Measurements from ENCODE around the gene TMEM212. TPM values are rescaled to one million over a fixed set of nuclear protein-coding genes. Genes with fewer than 3 reads are reported as not detected.
A peak's percentile ranks its signal among the peaks of the same experiment; 100 is the strongest.

TMEM212 gene
- total and polyA plus RNA-seq, 2 donors (not counting 3 experiments of a cell fraction or from before 2014, with no cell fraction given): not detected

DNA sequence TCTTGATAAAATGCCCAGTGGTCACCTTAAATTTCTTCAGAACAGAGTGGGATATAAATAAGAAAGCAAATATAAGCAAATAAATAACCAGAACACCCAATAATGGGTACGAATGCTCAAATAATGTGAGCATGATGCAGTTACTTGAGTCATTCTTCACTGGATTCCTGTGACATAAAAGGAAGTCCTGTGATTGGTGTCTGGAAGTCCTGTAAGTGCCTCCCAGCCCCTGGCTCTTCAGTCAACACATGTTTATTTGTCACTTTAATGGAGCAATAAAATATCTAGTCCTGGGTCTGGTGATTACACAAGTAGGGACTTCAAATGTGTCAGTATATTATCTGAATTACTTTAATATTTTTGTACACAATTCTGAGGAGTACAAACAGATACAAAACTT, 30.4 kb downstream of the TMEM212 start:
- H3K9me1 ChIP-seq (replicated peaks; ENCODE audit: control insufficient read depth, extremely low read depth, insufficient read depth, low read length): no peaks in the 10 kb centered on the region
- no TSS peak for BruUV-seq (replicated peaks)
- peak; percentile 46 for TF ChIP-seq FOS (IDR thresholded peaks at IDR 0.05; ENCODE audit: borderline replicate concordance, insufficient read depth, low read length)
- TF ChIP-seq, protein P1, sequence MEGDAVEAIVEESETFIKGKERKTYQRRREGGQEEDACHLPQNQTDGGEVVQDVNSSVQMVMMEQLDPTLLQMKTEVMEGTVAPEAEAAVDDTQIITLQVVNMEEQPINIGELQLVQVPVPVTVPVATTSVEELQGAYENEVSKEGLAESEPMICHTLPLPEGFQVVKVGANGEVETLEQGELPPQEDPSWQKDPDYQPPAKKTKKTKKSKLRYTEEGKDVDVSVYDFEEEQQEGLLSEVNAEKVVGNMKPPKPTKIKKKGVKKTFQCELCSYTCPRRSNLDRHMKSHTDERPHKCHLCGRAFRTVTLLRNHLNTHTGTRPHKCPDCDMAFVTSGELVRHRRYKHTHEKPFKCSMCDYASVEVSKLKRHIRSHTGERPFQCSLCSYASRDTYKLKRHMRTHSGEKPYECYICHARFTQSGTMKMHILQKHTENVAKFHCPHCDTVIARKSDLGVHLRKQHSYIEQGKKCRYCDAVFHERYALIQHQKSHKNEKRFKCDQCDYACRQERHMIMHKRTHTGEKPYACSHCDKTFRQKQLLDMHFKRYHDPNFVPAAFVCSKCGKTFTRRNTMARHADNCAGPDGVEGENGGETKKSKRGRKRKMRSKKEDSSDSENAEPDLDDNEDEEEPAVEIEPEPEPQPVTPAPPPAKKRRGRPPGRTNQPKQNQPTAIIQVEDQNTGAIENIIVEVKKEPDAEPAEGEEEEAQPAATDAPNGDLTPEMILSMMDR (IDR thresholded peaks at IDR 0.05; ENCODE audit: extremely low read depth in 1 of 2, insufficient read depth in 1 of 2, low read depth in 1 of 2, low read length in 2 of 2): no peak
- peak; percentile 30 for TF ChIP-seq JUN (IDR thresholded peaks at IDR 0.05; ENCODE audit: borderline replicate concordance, insufficient read depth, insufficient read length, low read depth)
- no peaks in the 10 kb centered on the region for H3K9me3 ChIP-seq (replicated peaks; ENCODE audit: control insufficient read depth, insufficient read depth, low read length)
- DNase-seq (ENCODE audit: low read depth, low spot score) (peak; percentile 68), FAIRE-seq (peak; percentile 42)
- no peaks in the 10 kb centered on the region for H3K79me2 ChIP-seq (ENCODE audit: control insufficient read depth, insufficient read depth, low read length)
- H3K4me3 ChIP-seq (replicated peaks in 1 of 3; ENCODE audit: insufficient read depth in 1 of 3, low read depth in 1 of 3, low read length in 3 of 3): no peak overlapping the region
- H3K27ac ChIP-seq (ENCODE audit: insufficient read depth, low read depth, low read length): peak overlapping the region; percentile 97
- H3K4me2 ChIP-seq (ENCODE audit: insufficient read depth, low read length): peak overlapping the region; percentile 66
- no peak overlapping the region for H2AFZ ChIP-seq (ENCODE audit: low read depth, low read length)
- no peaks in the 10 kb centered on the region for H4K20me1 ChIP-seq (replicated peaks; ENCODE audit: control insufficient read depth, extremely low read depth, insufficient read depth, low read length)
- ChIA-PET POLR2A (interaction anchor here (1.3 kb wide), 1 partner anchor 40 kb away, joined by 4 read pairs; no protein-coding TSS in a partner anchor), CTCF (no interaction called here)
- intact Hi-C loops (cut with micrococcal nuclease): no loop called here
- H3K4me1 ChIP-seq (ENCODE audit: control insufficient read depth, extremely low read depth, insufficient read depth, low read length): peaks cover 52% of the 10 kb centered on the region
- H3K9ac ChIP-seq (replicated peaks; ENCODE audit: extremely low read depth, insufficient read depth, low read length): peak overlapping the region; percentile 83
- H3K36me3 ChIP-seq (ENCODE audit: control insufficient read depth in 2 of 2, extremely low read depth in 1 of 2, insufficient read depth in 2 of 2, low read length in 2 of 2): no peaks in the 10 kb centered on the region
- dilution Hi-C loops (cut with MboI; ENCODE audit: extremely low pct_ligation_motif_present, low sequenced_read_pairs): no loop called here
- H3K27me3 ChIP-seq (ENCODE audit: control insufficient read depth in 2 of 2, insufficient read depth in 2 of 2, low read length in 2 of 2): no peaks in the 10 kb centered on the region

DNA sequence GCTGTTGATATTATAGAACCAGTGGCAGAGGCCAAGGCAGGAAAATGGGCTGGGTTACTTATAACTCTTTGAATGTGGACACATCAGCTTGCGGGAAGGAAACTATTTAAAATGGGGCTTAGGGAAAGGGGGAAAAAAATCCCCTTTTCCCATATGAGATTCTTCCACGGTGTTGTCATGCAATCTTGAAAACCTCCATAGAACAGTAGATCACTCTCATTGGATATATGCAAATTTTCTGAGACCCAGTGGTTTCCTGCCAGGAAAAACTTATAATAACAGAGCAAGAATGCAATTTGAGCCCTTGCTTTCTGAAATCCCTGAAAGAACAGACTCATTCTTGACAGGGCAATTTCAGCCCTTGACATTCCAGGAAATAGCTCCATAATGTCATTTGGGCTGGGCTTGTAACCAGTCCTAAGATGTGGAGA, 31.1 kb downstream of the TMEM212 start:
- Histone ChIP-seq H3K9me1 (replicated peaks; ENCODE audit: control insufficient read depth, extremely low read depth, insufficient read depth, low read length) (no peaks in the 10 kb centered on the region), H3K4me1 (ENCODE audit: control insufficient read depth, extremely low read depth, insufficient read depth, low read length) (peaks cover 53% of the 10 kb centered on the region), H3K27me3 (ENCODE audit: control insufficient read depth in 2 of 2, insufficient read depth in 2 of 2, low read length in 2 of 2) (no peaks in the 10 kb centered on the region), H3K9me3 (replicated peaks; ENCODE audit: control insufficient read depth, insufficient read depth, low read length) (no peaks in the 10 kb centered on the region), H3K79me2 (ENCODE audit: control insufficient read depth, insufficient read depth, low read length) (no peaks in the 10 kb centered on the region), H2AFZ (ENCODE audit: low read depth, low read length) (no peak overlapping the region), H4K20me1 (replicated peaks; ENCODE audit: control insufficient read depth, extremely low read depth, insufficient read depth, low read length) (no peaks in the 10 kb centered on the region), H3K4me2 (ENCODE audit: insufficient read depth, low read length) (peak overlapping the region; percentile 71), H3K9ac (replicated peaks; ENCODE audit: extremely low read depth, insufficient read depth, low read length) (peak overlapping the region; percentile 83), H3K4me3 (replicated peaks in 1 of 3; ENCODE audit: insufficient read depth in 1 of 3, low read depth in 1 of 3, low read length in 3 of 3) (no peak overlapping the region), H3K27ac (ENCODE audit: insufficient read depth, low read depth, low read length) (peak overlapping the region; percentile 97), H3K36me3 (ENCODE audit: control insufficient read depth in 2 of 2, extremely low read depth in 1 of 2, insufficient read depth in 2 of 2, low read length in 2 of 2) (no peaks in the 10 kb centered on the region)
- BruUV-seq (replicated peaks): no TSS peak
- TF ChIP-seq MYC (IDR thresholded peaks at IDR 0.05; ENCODE audit: low read depth, low read length) (no peak), FOS (IDR thresholded peaks at IDR 0.05; ENCODE audit: borderline replicate concordance, insufficient read depth, low read length) (peak; percentile 60), POLR2A (IDR thresholded peaks at IDR 0.05; ENCODE audit: low read depth, low read length) (peak; percentile 76), POLR2AphosphoS5 (IDR thresholded peaks at IDR 0.05; ENCODE audit: insufficient read depth, low read depth, low read length) (peak; percentile 68), JUN (IDR thresholded peaks at IDR 0.05; ENCODE audit: borderline replicate concordance, insufficient read depth, insufficient read length, low read depth) (peak; percentile 82), EZH2 (IDR thresholded peaks at IDR 0.05; ENCODE audit: borderline replicate concordance, low read depth, low read length, severe bottlenecking) (no peak), GATA2 (IDR thresholded peaks at IDR 0.05; ENCODE audit: insufficient read depth, insufficient read length, low read depth, low read length) (no peak)
- TF ChIP-seq, protein P2, sequence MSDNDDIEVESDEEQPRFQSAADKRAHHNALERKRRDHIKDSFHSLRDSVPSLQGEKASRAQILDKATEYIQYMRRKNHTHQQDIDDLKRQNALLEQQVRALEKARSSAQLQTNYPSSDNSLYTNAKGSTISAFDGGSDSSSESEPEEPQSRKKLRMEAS (IDR thresholded peaks at IDR 0.05; ENCODE audit: insufficient read depth, insufficient read length): no peak
- TF ChIP-seq, protein P1 (IDR thresholded peaks at IDR 0.05; ENCODE audit: extremely low read depth in 1 of 2, insufficient read depth in 1 of 2, low read depth in 1 of 2, low read length in 2 of 2): no peak
- ChIA-PET POLR2A (interaction anchor here (0.6 to 1.3 kb wide), 3 partner anchors 9 to 86 kb away, joined by 3 to 6 read pairs (median 4); no protein-coding TSS in a partner anchor), CTCF (interaction anchor here (0.8 to 1.8 kb wide), 10 partner anchors 9 to 161 kb away, joined by 3 to 5 read pairs (median 4); no protein-coding TSS in a partner anchor)
- DNase-seq (ENCODE audit: low read depth, low spot score) (peak; percentile 98), FAIRE-seq (peak; percentile 78)
- intact Hi-C loops (cut with micrococcal nuclease): loop anchor here (1.0 to 2.0 kb wide), 9 partner anchors 11 to 444 kb away; partner anchors contain the start of gene FNDC3B
- dilution Hi-C loops (cut with MboI; ENCODE audit: extremely low pct_ligation_motif_present, low sequenced_read_pairs): no loop called here

All from endothelial cell of umbilical vein (primary cell).